Astrocyte of the hippocampus (primary cell): ENCODE measurements around the gene PRDM13.
A peak's percentile ranks its signal among the peaks of the same experiment; 100 is the strongest.
"Not testable (repeated sequence)": the region's sequence is repeated elsewhere in the genome, so short reads cannot be mapped to it uniquely, and the experiment has no call there.

ENCODE experiments used
- DNase-seq: peaks from one replicate; pipeline ENCODE4 v3.0.0; 2011; ENCODE audit warnings: low read depth, low spot score

PRDM13 gene

GRCh38 chr6:99606656-99607415 is at the start of gene PRDM13:
TSS of gene PRDM13 (plus strand) at chr6:99606833. CDS start at chr6:99607035, 202 bp downstream.
- DNase-seq: no peak

GRCh38 chr6:99559057-99559456 is 47.6 kb upstream of the PRDM13 start:
- DNase-seq: no peak

GRCh38 chr6:99560668-99561067 is 46.0 kb upstream of the PRDM13 start:
- no peak for DNase-seq

GRCh38 chr6:99563056-99563723 is 43.4 kb upstream of the PRDM13 start:
- no peak for DNase-seq

- DNase-seq: peak; percentile 98
Observed at GRCh38 chr6:99568103-99568933, 38.3 kb upstream of the PRDM13 start, which contains the start of gene CCNC. TSS of gene CCNC (minus strand) at chr6:99568660. CDS start at chr6:99568527, 133 bp downstream.

GRCh38 chr6:99573980-99574617 is 32.5 kb upstream of the PRDM13 start:
- DNase-seq: no peak

- DNase-seq: no peak
Observed at GRCh38 chr6:99575544-99576227, 30.9 kb upstream of the PRDM13 start.

GRCh38 chr6:99579781-99580180 is 26.9 kb upstream of the PRDM13 start:
- no peak for DNase-seq

- DNase-seq: no peak
Observed at GRCh38 chr6:99587792-99588191, 18.8 kb upstream of the PRDM13 start.

GRCh38 chr6:99588618-99589289 is 17.9 kb upstream of the PRDM13 start:
- peak; percentile 87 for DNase-seq

GRCh38 chr6:99589290-99589672 is 17.4 kb upstream of the PRDM13 start:
- DNase-seq: peak; percentile 34

GRCh38 chr6:99589907-99590493 is 16.6 kb upstream of the PRDM13 start:
- DNase-seq: no peak

- peak; percentile 46 for DNase-seq
Observed at GRCh38 chr6:99590728-99591672, 15.6 kb upstream of the PRDM13 start.

- DNase-seq: no peak
Observed at GRCh38 chr6:99591673-99592364, 14.8 kb upstream of the PRDM13 start.

- no peak for DNase-seq
Observed at GRCh38 chr6:99592900-99593299, 13.7 kb upstream of the PRDM13 start.

GRCh38 chr6:99594696-99595095 is 11.9 kb upstream of the PRDM13 start:
- DNase-seq: not testable (repeated sequence)

GRCh38 chr6:99602520-99603420 is 3.9 kb upstream of the PRDM13 start:
- DNase-seq: peak; percentile 33
